Upper lobe of left lung (tissue), 4 donors: ENCODE data around the gene SRSF9.

Source experiments
- CTCF ChIP-seq, 6 experiments: fragments of 450-650 bp in 4 of 6; fragments of 200-600 bp in 2 of 6; sonication (generic) in 2 of 6; IDR thresholded peaks; one replicate each; pipeline ENCODE4 v1.5.1; 2016 to 2019; ENCODE audit warnings: antibody characterized with exemption in 6 of 6
- EP300 ChIP-seq, 4 donors: sonication (generic); formaldehyde crosslinking; IDR thresholded peaks; one replicate each; pipeline ENCODE4 v1.5.1; 2017; ENCODE audit warnings: antibody characterized with exemption in 4 of 4, control low read depth in 2 of 4
- POLR2A ChIP-seq, 4 donors: fragments of 450-650 bp; IDR thresholded peaks; one replicate each; pipeline ENCODE4 v1.5.1; 2016 to 2017; ENCODE audit warnings: antibody characterized with exemption in 4 of 4, mild to moderate bottlenecking in 2 of 4

DNA sequence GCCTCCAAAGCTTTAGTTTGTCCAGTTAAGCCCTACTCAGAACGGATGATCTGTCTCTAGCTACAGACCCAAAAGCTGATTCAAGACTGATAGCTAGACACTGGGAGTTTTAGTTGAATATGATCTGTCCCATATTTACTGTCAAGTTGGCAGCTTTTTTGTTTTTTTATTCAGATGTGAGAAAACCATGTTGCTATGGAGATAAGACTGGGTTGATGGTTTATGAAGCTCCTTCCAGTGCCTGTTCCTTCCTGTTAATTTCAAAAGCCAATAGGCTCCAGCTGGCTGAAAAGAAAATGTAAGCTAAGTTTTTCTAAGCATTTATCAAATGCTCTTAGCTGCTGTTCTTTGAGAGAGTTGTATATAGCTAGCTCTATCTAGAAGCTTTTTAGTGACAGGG, 31.0 kb upstream of the SRSF9 start:
- TF ChIP-seq CTCF (IDR thresholded peaks at IDR 0.05) (no peak), POLR2A (IDR thresholded peaks at IDR 0.05) (no peak), EP300 (IDR thresholded peaks at IDR 0.05) (no peak)
